ENCODE measurements around the gene FAM151B.
"Not testable (repeated sequence)": the region's sequence is repeated elsewhere in the genome, so short reads cannot be mapped to it uniquely, and the experiment has no call there.

Gene FAM151B

DNA sequence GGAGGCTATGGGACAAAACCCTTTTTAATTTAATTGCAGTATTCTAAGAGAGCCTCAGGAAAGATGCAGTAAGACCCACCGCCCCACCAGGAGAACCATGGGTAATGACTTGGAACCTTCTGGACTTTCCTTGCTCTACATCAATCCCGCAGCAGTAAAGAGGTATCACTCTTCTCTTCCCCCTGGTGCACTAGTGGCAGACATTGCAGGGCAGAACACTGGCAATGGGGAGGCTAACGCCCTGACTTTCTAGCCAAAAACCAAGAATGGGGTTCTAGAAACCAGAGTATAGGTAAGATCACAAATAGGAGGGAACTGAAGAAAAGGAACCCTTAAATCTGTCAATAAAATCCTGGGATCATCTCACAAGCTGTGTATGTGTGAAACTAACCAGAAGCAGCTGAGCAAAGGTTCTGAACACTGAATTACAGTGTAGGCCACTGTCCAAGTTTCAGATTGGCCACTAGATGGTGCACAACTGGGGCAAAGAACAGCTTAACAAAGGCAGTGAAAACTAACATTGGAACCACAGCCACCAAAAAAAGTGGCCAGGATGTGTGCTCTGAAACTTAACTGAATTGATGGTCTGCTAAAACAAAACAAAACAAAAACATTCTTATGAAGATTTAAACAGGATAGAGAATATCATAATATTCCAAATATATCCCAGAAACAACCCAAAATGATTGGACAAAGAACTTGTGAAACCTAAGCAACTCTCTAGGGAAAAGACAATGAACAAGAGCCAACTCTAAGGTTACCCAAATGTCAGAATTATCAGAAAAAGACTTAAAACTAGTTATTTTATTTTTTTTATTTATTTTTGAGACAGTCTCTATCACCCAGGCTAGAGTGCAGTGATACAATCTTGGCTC lies 6.6 kb upstream of the FAM151B start:
- no peak overlapping the region for H3K4me3 ChIP-seq (ENCODE audit: low read length)
- H2AFZ ChIP-seq (ENCODE audit: low read depth, low read length), result no peak overlapping the region
- H3K36me3 ChIP-seq (ENCODE audit: insufficient read depth, low read length), result peaks cover 11% of the 10 kb centered on the region
- H3K9me3 ChIP-seq (ENCODE audit: low read length), result peaks cover 3% of the 10 kb centered on the region
- no peaks in the 10 kb centered on the region for H3K27me3 ChIP-seq (ENCODE audit: insufficient read depth, low read length)
- no peaks in the 10 kb centered on the region for H3K4me1 ChIP-seq (ENCODE audit: insufficient read depth, low read length)

DNA sequence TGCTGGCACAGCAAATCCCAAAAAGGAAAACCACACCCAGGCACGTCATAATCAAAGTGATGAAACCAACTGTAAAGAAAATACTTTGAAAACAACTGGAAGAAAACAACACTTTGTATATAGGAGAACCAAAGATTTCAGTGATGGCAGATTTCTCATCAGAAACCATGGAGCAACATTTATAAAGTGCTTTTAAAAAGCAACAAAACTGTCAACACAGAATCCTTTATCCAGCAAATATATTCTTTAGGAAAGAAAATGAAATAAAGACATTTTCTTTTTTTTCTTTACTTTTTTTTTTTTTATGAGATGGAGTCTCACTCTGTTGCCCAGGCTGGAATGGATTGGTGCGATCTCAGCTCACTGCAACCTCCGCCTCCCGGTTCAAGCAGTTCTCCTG lies 5.3 kb upstream of the FAM151B start:
- Histone ChIP-seq H3K36me3 (ENCODE audit: insufficient read depth, low read length) (peaks cover 7% of the 10 kb centered on the region), H3K4me3 (ENCODE audit: low read length) (no peak overlapping the region), H3K4me1 (ENCODE audit: insufficient read depth, low read length) (no peaks in the 10 kb centered on the region), H2AFZ (ENCODE audit: low read depth, low read length) (no peak overlapping the region), H3K27me3 (ENCODE audit: insufficient read depth, low read length) (no peaks in the 10 kb centered on the region), H3K9me3 (ENCODE audit: low read length) (peaks cover 3% of the 10 kb centered on the region)

DNA sequence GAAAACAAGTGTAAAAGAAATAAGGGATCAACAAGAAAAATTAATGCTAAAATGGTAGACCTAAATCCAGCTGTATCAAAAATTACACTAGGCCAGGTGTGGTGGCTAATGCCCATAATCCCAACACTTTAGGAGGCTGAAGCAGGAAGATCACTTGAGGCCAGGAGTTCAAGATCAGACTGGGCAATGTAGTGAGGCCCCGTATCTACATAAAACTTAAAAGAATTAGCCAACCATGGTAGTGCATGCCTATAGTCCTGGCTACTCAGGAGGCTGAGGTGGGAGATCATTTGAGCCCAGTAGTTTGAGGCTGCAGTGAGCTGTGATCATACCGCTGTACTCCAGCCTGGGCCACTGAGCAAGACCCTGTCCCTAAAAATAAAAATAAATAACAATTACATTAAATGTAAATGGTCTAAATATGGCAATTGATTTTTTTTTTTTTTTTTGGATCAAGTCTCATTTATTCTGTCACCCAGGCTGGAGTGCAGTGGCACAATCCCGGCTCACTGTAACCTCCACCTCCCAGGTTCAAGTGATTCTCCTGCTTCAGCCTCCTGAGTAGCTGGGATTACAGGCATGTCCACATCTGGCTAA lies 4.2 kb upstream of the FAM151B start:
- H2AFZ ChIP-seq (ENCODE audit: low read depth, low read length), result no peak overlapping the region
- peaks cover 6% of the 10 kb centered on the region for H3K36me3 ChIP-seq (ENCODE audit: insufficient read depth, low read length)
- H3K27me3 ChIP-seq (ENCODE audit: insufficient read depth, low read length), result no peaks in the 10 kb centered on the region
- peaks cover 3% of the 10 kb centered on the region for H3K9me3 ChIP-seq (ENCODE audit: low read length)
- no peak overlapping the region for H3K4me3 ChIP-seq (ENCODE audit: low read length)
- peaks cover 3% of the 10 kb centered on the region for H3K4me1 ChIP-seq (ENCODE audit: insufficient read depth, low read length)

DNA sequence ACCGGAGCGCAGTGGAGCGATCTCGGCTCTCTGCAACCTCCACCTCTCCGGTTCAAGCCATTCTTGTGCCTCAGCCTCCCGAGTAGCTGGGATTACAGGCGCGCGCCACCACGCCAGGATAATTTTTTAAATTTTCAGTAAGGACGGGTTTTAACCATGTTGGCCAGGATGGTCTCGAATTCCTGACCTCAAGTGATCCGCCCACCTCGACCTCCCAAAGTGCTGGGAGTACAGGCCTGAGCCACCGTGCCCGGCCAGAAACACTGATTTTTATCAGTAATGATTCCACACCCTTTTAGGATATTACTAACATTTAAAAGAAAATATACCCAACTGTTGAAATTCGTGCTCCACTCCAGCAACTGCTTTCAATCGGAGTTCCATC lies 464 bp upstream of the FAM151B start:
- Histone ChIP-seq H3K4me3 (ENCODE audit: low read length) (peak overlapping the region; percentile 48), H2AFZ (ENCODE audit: low read depth, low read length) (peak overlapping the region; percentile 65), H3K27me3 (ENCODE audit: insufficient read depth, low read length) (no peaks in the 10 kb centered on the region), H3K9me3 (ENCODE audit: low read length) (peaks cover 3% of the 10 kb centered on the region), H3K36me3 (ENCODE audit: insufficient read depth, low read length) (no peaks in the 10 kb centered on the region), H3K4me1 (ENCODE audit: insufficient read depth, low read length) (peaks cover 7% of the 10 kb centered on the region)

DNA sequence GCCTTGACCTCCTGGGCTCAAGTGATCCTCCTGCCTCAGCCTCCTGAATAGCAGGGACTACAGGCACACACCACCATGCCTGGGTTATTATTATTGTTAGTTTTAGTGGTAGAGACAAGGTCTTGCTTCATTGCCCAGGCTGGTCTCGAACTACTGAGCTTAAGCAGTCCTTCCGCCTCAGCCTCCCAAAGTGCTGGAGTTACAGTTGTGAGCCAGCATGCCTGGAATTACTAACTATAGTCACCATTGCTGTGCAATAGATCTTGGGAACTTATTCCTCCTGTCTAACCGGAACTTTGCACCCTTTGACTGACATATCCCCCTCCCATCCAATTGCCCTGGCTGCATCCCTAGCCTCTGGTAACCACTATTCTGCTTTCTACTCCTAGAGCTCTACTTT lies 3.4 kb downstream of the FAM151B start:
- peaks cover 7% of the 10 kb centered on the region for H3K4me1 ChIP-seq (ENCODE audit: insufficient read depth, low read length)
- H3K27me3 ChIP-seq (ENCODE audit: insufficient read depth, low read length), result no peaks in the 10 kb centered on the region
- no peak overlapping the region for H3K4me3 ChIP-seq (ENCODE audit: low read length)
- no peaks in the 10 kb centered on the region for H3K36me3 ChIP-seq (ENCODE audit: insufficient read depth, low read length)
- H2AFZ ChIP-seq (ENCODE audit: low read depth, low read length), result no peak overlapping the region
- no peaks in the 10 kb centered on the region for H3K9me3 ChIP-seq (ENCODE audit: low read length)

DNA sequence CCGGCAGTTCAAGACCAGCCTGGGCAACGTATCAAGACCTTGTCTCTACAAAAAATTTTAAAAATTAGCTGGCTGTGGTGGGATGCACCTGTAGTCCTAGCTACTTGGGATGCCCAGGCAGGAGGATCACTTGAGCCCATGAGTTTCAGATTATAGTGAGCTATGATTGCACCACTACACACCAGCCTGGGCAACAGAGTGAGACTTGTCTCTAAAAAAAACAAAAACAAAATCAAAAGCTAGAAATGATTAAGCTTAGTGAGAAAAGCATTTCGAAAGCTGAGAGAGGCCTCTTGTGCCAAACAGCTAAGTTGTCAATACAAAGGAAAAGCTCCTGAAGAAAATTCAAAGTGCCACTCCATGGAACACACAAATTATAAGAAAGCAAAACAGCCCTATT lies 4.8 kb downstream of the FAM151B start:
- Histone ChIP-seq H3K27me3 (ENCODE audit: insufficient read depth, low read length) (no peaks in the 10 kb centered on the region), H3K4me3 (ENCODE audit: low read length) (no peak overlapping the region), H3K36me3 (ENCODE audit: insufficient read depth, low read length) (no peaks in the 10 kb centered on the region), H3K9me3 (ENCODE audit: low read length) (no peaks in the 10 kb centered on the region), H2AFZ (ENCODE audit: low read depth, low read length) (no peak overlapping the region), H3K4me1 (ENCODE audit: insufficient read depth, low read length) (peaks cover 7% of the 10 kb centered on the region)

DNA sequence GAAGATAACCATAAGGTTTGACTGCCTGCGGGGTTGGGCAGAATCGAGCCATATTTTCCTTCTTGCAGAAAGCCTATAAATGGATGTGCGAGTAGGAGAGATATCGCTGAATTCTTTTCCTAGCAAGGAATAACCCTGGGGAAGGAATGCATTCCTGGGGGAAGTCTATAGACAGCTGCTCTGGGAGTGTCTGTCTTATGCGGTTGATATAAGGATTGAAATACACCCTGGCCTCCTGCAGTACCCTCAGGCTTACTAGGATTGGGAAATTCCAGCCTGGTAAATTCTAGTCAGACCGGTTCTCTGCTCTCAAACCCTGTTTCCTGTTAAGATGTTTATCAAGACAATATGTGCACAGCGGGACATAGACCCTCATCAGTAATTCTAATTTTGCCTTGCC lies 5.5 kb downstream of the FAM151B start:
- not testable (repeated sequence) for H3K27me3 ChIP-seq (ENCODE audit: insufficient read depth, low read length); H3K4me1 ChIP-seq (ENCODE audit: insufficient read depth, low read length); H3K9me3 ChIP-seq (ENCODE audit: low read length); H3K36me3 ChIP-seq (ENCODE audit: insufficient read depth, low read length); H2AFZ ChIP-seq (ENCODE audit: low read depth, low read length); H3K4me3 ChIP-seq (ENCODE audit: low read length)

DNA sequence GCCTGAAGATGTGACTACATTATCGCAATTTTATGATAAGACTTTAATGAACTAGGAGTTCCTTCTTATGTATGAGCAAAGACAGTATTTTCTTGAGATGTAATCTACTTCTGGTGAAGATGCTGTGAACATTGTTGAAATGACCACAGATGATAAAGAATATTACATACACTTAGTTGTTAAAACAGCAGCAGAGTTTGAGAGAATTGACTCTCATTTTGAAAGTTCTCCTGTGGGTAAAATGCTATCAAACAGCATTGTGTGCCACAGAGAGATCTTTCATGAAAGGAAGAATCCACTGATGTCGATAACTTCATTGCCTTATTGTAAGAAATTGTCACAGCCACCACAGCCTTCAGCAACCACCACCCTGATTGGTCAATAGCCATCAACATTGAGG lies 8.0 kb downstream of the FAM151B start:
- Histone ChIP-seq H3K27me3 (ENCODE audit: insufficient read depth, low read length) (no peaks in the 10 kb centered on the region), H3K9me3 (ENCODE audit: low read length) (no peaks in the 10 kb centered on the region), H3K4me1 (ENCODE audit: insufficient read depth, low read length) (no peaks in the 10 kb centered on the region), H3K4me3 (ENCODE audit: low read length) (no peak overlapping the region), H2AFZ (ENCODE audit: low read depth, low read length) (no peak overlapping the region), H3K36me3 (ENCODE audit: insufficient read depth, low read length) (no peaks in the 10 kb centered on the region)

DNA sequence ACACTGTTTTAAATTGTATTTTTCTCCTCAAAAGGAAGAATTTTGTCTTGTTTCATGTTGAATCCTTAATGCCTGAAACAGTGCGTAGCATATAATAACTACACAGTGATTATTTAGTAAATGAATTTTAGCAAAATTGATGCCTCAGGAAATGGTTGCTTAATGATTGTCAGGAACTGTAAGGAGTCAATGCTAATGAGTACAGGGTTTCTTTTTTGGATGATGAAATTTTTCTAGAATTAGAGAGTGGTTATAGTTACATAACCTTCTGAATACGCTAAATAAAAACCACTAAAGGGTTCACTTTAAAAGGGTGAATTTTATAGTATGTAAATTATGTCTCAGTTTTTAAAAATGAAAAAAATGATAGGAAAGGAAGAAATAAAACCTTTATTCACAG lies 14.9 kb downstream of the FAM151B start:
- Histone ChIP-seq H3K9me3 (ENCODE audit: low read length) (no peaks in the 10 kb centered on the region), H3K4me3 (ENCODE audit: low read length) (no peak overlapping the region), H3K27me3 (ENCODE audit: insufficient read depth, low read length) (no peaks in the 10 kb centered on the region), H3K4me1 (ENCODE audit: insufficient read depth, low read length) (no peaks in the 10 kb centered on the region), H3K36me3 (ENCODE audit: insufficient read depth, low read length) (no peaks in the 10 kb centered on the region), H2AFZ (ENCODE audit: low read depth, low read length) (no peak overlapping the region)

DNA sequence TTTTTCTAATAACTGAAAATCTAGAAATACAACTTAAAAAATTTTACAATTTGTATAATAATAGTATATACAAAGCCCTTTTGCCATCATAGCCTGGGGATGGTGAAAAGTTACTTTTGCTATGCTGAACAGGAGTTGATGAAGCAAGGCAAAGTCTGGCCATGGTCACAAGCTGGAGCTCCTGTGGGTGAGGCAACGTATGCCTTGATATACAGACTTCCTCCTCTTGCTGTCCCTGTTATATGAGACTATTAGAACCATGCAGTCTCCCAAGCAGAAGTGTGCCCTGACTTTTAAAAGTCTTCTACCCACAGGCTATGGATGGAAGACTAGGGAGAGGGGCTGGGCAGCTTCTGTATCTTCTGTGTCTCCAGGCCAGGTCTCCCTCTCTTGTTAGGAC lies 15.7 kb downstream of the FAM151B start:
- Histone ChIP-seq H3K36me3 (ENCODE audit: insufficient read depth, low read length) (no peaks in the 10 kb centered on the region), H3K4me3 (ENCODE audit: low read length) (no peak overlapping the region), H3K4me1 (ENCODE audit: insufficient read depth, low read length) (no peaks in the 10 kb centered on the region), H3K9me3 (ENCODE audit: low read length) (no peaks in the 10 kb centered on the region), H3K27me3 (ENCODE audit: insufficient read depth, low read length) (no peaks in the 10 kb centered on the region), H2AFZ (ENCODE audit: low read depth, low read length) (no peak overlapping the region)

DNA sequence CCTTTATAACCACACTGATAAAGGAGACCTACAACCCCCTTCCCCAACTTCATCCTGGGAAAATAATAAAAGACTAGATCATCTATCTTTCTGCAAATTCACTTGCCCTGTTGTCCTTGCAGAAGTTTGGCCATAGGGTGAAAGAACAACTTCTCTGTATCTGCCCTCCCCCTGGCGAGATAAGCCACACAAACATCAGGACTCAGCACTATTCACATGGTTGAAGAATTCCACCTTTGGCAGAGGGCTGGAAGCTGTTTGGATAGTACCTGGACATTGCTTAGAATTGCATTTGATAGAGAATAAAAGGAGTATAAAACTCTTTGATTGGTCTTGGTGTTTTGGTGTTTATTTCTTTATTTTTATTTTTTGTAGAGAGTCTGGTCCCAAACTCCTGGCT lies 16.9 kb downstream of the FAM151B start:
- no peaks in the 10 kb centered on the region for H3K27me3 ChIP-seq (ENCODE audit: insufficient read depth, low read length)
- H3K4me1 ChIP-seq (ENCODE audit: insufficient read depth, low read length), result no peaks in the 10 kb centered on the region
- H3K36me3 ChIP-seq (ENCODE audit: insufficient read depth, low read length), result no peaks in the 10 kb centered on the region
- H2AFZ ChIP-seq (ENCODE audit: low read depth, low read length), result no peak overlapping the region
- H3K9me3 ChIP-seq (ENCODE audit: low read length), result no peaks in the 10 kb centered on the region
- no peak overlapping the region for H3K4me3 ChIP-seq (ENCODE audit: low read length)

DNA sequence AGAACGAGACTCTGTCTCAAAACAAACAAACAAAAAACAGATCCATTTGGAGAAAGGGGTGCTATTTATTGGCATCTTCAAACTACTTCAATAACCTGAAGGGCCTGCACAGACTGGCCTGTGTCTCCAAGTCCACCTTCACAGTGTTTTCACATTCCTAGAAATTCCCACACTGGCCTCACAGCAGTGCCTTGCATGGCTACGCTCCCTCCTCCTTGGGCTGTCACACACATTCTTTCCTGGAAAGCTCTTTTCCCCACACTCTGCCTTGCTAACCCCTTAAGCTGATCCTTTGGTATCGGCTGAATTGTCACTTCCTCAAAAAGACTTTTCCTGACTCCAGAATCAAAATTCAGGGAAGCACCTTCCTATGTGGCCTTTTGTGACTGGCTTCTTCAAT lies 19.8 kb downstream of the FAM151B start:
- no peaks in the 10 kb centered on the region for H3K36me3 ChIP-seq (ENCODE audit: insufficient read depth, low read length)
- H3K27me3 ChIP-seq (ENCODE audit: insufficient read depth, low read length), result no peaks in the 10 kb centered on the region
- H3K9me3 ChIP-seq (ENCODE audit: low read length), result no peaks in the 10 kb centered on the region
- H2AFZ ChIP-seq (ENCODE audit: low read depth, low read length), result no peak overlapping the region
- H3K4me1 ChIP-seq (ENCODE audit: insufficient read depth, low read length), result no peaks in the 10 kb centered on the region
- no peak overlapping the region for H3K4me3 ChIP-seq (ENCODE audit: low read length)

DNA sequence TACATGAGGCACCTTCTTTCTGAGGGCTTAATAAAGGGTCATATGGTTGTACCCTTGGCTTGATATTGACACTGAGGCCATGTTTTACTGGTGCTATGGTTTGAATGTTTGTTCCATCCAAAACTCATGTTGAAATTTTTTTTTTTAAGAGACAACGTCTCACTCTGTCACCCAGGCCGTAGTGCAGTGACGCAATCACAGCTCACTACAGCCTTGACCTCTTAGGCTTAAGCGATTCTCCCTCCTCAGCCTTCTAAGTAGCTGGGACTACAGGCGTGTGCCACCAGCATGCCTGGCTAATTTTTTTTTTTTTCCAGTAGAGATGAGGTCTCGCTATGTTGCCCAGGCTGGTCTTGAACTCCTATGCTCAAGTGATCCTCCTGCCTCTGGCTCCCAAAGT lies 20.9 kb downstream of the FAM151B start:
- Histone ChIP-seq H2AFZ (ENCODE audit: low read depth, low read length) (no peak overlapping the region), H3K4me1 (ENCODE audit: insufficient read depth, low read length) (no peaks in the 10 kb centered on the region), H3K4me3 (ENCODE audit: low read length) (no peak overlapping the region), H3K27me3 (ENCODE audit: insufficient read depth, low read length) (no peaks in the 10 kb centered on the region), H3K36me3 (ENCODE audit: insufficient read depth, low read length) (no peaks in the 10 kb centered on the region), H3K9me3 (ENCODE audit: low read length) (no peaks in the 10 kb centered on the region)

DNA sequence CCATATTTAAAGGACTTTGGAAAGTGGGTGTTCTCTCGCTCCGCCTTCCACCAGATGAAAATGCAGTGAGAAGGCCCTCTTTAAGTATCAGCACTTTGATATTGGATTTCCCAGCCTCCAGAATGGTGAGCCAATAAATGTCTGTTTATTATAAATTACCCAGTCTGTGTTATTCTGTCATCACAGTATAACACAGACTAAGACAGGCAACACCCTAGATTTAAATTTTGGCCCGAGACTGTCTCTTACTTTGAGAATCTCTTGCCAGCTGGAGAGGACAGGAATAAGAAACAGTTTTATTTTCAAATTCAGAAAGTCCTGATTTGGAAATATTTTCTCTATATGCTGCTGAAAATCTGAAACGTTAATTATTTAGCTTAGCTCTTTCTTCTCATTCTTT lies 21.5 kb downstream of the FAM151B start:
- H3K4me1 ChIP-seq (ENCODE audit: insufficient read depth, low read length), result no peaks in the 10 kb centered on the region
- H3K9me3 ChIP-seq (ENCODE audit: low read length), result no peaks in the 10 kb centered on the region
- H2AFZ ChIP-seq (ENCODE audit: low read depth, low read length), result no peak overlapping the region
- no peaks in the 10 kb centered on the region for H3K36me3 ChIP-seq (ENCODE audit: insufficient read depth, low read length)
- H3K27me3 ChIP-seq (ENCODE audit: insufficient read depth, low read length), result no peaks in the 10 kb centered on the region
- no peak overlapping the region for H3K4me3 ChIP-seq (ENCODE audit: low read length)
